ENCODE measurements around the gene CHTF8.
"Not testable (repeated sequence)": the region's sequence is repeated elsewhere in the genome, so short reads cannot be mapped to it uniquely, and the experiment has no call there.

Gene CHTF8

DNA sequence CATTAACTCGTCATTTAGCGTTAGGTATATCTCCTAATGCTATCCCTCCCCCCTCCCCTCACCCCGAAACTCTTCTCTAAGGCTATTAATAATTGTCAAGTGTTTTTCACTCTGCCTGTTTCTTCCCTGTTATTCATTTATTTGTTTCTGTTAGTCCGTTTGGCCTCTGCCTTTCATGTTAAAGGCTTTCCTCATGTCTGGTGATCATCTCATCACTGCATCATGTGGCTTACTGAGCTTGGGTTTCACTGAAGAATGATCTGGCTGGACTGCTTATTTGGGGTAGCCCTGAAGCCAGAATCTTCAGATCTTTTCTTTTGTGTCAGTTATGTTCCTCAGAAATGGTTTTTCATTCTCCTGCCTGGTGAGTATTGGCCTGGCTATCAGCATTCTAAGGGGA lies 9.5 kb upstream of the CHTF8 start:
- Histone ChIP-seq H3K27ac (no peak overlapping the region), H3K4me3 (no peak overlapping the region)

DNA sequence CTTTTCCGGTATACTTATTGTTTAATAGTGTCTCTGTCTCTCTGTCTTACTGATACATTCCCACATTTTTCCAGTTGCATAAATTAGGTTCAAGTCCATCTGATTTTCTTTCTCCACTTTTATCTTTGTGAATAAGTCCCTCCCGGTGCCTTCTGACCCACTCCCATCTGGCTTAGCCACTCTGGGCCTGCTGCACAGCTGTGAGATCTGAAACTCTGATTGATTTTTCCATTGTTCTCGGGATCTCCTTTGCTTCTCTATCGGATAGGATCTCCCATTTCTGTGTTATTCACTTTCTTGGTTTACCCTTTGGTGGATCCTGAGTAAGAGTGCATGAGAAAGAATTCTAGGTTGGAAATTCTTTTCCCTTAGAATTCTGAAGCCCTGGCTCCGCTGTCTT lies 8.6 kb upstream of the CHTF8 start:
- H3K4me3 ChIP-seq, result no peak overlapping the region
- H3K27ac ChIP-seq, result no peak overlapping the region

DNA sequence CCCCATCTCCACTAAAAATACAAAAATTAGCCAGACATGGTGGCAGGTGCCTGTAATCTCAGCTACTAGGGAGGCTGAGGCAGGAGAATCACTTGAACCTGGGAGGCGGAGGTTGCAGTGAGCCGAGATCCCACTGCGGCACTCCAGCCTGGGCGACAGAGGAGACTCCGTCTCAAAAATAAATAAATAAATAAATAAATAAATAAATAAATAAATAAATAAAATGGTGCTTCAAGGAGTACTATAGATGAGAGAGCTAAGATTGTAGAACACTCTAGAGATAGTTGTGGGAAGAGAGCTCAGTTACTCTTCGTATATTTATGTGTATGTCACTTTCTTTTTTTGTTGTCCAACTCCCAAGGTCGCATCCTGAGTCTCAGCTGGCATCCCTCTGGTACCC lies 7.1 kb upstream of the CHTF8 start:
- H3K4me3 ChIP-seq, H3K27ac ChIP-seq: not testable (repeated sequence)

DNA sequence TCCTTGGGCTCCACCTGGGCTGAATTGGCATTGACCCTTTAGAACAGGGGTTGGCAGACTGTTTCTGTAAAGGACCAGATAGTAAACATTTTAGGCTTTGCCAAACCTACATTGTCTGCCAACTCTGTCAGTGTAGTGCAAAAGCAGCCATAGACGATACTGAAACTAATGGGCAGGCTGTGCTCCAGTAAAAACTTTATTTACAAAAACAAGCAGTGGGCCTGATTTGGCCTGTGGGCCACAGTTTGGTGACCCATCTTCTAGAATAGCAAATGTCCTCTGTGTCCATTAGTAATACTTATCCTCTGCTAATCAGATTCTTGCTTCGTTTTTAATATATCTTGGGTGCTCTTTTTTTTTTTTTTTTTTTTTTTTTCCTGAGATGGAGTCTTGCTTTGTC lies 6.2 kb upstream of the CHTF8 start:
- no peak overlapping the region for H3K27ac ChIP-seq
- no peak overlapping the region for H3K4me3 ChIP-seq

DNA sequence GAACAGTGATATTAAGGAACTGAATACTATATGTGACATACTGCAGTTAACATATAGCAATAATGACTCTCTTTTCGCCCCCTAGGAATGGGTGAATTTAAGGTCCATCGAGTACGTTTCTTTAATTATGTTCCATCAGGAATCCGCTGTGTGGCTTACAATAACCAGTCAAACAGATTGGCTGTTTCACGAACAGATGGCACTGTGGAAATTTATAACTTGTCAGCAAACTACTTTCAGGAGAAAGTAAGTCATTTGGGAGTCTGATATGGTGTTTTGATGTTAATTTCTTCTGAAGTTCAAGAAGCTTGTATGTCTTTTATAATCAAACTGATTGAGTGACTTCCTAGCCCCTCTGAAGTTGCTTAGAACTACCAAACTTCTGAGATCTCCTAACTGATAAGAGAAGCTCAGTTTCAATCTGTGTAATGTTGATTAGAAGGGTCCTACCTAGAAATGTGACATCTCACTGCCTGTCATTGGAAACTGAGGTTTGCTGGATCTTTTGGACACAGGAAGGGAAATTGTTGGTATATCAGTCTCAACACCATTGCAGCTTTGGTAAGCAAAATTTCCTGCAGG lies 1.1 kb upstream of the CHTF8 start:
- peak overlapping the region in 12 of 21 experiments; percentile 89 to 98 (median 96) for H3K27ac ChIP-seq
- H3K4me3 ChIP-seq, result peak overlapping the region; percentile 77 to 96 (median 88)

DNA sequence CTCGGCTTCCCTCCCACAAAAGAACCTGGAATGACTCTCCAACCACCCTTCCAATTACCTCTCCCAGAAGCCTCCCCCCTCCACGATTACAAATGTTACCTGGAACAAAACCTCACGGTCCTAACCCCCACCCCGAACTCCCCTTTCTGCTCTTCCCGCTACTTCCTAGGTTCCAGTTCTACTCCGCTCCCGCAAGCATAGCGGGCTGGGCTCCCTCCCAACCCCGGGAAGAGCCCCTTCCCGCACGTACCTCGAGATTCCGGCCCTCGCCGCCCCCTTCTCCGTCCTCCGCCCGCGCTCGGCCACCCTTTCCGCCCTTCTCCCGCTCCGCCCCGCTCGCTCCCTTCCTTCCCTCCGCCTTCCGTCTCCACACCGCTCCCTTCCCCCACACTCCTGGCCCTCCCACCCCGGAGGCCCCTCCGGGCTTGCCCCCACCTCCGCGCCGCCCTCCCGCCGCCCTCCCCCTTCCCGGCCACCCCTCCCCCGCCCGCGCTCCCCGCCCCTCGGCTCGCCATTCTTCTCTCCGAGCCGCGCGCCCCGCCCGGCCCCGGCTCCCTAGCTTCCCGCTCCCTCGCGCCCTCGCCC lies 457 bp downstream of the CHTF8 start:
- Histone ChIP-seq H3K27ac (peak overlapping the region; percentile 85 to 98 (median 96)), H3K4me3 (peak overlapping the region; percentile 77 to 96 (median 88))

DNA sequence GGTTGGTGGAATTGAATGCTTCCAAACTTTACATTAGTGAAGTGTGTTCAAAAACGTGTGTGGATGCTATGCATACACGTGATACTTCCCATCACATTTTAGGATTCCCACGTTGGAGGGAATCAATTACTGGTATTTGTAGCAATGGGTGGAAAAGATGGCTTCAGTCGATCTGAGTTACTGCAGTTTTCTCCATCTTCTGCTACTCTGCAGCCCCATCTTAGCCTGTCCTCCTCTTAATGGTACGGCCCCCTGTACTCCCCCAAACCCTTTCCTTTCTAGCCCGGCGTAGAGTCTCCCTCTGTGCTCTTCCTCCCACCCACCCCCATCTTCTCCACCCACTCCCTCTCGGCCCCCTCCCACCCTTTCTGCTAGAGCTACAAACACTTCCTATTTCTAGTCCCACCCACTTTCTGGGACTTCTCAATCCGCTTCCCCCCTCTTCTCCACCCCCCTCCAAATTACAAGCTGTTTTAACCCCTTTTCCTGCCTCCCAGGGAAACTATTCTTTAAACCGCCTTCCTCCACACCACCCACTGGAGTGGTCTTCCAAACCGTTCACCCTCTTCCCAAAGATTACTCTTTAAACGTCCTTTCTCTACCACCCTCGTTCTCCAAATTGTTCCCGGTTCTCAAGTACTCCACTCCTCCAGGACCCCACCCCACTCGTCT lies 1.1 kb downstream of the CHTF8 start:
- Histone ChIP-seq H3K4me3 (peak overlapping the region; percentile 77 to 96 (median 88)), H3K27ac (peak overlapping the region; percentile 85 to 98 (median 96))

DNA sequence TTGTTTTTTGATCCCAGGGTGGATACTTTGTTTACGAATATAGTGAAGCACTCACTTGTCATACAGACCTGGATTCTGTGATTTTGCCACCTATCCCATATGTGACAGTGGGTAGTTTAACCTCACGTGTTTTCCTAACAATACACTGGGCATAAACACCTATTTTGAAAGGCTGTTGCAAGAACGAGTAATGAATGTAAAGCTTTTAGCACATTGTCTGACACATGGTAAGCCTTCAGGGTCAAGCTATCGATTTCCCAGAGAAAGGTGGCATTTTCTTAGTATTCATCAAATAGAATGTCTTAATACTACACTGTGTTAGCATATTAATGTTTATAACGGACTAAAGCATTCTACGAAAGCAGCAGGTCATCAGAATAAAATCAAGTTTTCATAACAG lies 1.9 kb downstream of the CHTF8 start:
- H3K4me3 ChIP-seq, result no peak overlapping the region

DNA sequence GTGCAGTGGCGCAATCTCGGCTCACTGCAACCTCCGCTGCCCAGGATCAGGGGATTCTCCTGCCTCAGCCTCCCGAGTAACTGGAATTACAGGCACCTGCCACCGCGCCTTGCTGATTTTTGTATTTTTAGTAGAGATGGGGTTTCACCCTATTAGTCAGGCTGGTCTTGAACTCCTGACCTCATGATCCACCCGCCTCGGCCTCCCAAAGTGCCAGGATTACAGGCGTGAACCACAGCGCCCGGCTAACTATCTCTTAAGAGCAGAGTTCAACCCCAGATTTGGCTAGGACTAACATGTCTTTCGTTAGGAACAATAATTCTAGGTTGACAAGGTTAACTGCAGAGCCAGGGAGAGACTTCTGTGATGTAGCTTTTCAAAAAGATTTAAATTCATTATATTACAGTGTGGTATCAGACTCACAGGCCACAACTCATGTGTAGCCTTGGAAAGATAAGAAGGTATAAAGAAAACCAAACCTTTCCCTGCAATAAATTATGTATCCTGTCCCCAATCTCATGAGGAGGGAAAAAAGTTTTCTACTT lies 4.3 kb downstream of the CHTF8 start:
- Histone ChIP-seq H3K27ac (no peak overlapping the region), H3K4me3 (no peak overlapping the region)

More for the DNA sequence above, 1.9 kb downstream of the CHTF8 start:
- peak overlapping the region in 3 of 21 experiments; percentile 39 to 97 (median 89) for H3K27ac ChIP-seq

DNA sequence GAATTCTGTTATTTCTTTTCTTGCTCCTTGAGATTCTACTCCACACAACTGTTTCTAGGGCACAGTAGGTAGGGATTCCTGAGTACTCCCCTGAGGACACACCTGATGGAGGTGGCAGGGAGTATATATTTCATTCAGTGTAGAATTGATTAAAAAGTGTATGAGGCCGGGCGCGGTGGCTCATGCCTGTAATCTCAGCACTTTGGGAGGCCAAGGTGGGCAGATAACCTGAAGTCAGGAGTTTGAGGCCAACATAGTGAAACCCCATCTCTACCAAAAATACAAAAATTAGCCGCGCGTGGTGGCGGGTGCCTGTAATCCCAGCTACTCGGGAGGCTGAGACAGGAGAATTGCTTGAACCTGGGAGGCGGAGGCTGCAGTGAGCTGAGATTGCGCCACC lies 5.6 kb downstream of the CHTF8 start:
- H3K27ac ChIP-seq, H3K4me3 ChIP-seq: not testable (repeated sequence)

DNA sequence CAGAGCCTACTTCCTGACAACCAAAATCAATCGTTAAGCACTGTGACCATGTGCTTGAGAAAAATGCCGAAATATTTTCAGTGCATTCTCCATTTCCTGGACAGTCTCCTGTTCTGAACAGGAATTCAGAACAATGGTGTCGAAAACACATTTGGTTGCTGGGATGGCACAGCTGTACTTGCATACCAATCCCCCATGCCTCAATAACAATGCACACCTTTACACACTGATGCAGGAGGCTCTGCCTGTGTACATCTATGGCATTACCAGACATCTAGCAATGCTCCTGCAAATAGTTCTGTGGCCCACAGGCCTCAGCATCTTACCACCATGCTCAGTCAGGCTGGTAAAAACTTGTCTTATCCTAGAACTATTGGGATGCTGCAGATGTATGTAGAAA lies 6.2 kb downstream of the CHTF8 start:
- H3K27ac ChIP-seq, result no peak overlapping the region
- H3K4me3 ChIP-seq, result no peak overlapping the region

DNA sequence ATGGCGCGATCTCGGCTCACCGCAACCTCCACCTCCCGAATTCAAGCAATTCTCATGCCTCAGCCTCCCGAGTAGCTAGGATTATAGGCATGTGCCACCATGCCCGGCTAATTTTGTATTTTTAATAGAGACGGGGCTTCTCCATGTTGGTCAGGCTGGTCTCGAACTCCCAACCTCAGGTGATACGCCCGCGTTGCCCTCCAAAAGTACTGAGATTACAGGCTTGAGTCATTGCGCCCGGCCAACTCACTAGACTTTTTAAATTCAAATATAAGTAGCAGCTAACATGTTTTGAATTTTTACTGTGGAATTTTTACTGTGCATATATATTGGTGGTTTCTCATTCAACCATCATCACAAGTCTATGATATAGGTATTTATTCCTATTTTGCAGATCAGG lies 7.4 kb downstream of the CHTF8 start:
- not testable (repeated sequence) for H3K4me3 ChIP-seq, H3K27ac ChIP-seq

DNA sequence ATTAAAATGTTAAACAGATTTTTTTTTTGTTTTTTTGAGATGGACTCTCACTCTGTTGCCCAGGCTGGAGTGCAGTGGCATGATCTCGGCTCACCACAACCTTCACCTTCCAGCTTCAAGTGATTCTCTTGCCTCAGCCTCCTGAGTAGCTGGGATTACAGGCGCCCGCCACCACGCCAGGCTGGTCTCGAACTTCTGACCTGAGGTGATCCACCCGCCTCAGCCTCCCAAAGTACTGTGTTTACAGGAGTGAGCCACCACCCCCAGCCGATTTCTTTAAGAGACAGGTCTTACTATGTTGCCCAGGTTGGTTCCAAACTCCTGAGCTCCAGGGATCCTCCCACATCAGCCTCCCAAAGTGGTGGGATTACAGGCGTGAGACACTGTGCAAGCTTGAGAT lies 8.0 kb downstream of the CHTF8 start:
- H3K4me3 ChIP-seq, H3K27ac ChIP-seq: not testable (repeated sequence)

DNA sequence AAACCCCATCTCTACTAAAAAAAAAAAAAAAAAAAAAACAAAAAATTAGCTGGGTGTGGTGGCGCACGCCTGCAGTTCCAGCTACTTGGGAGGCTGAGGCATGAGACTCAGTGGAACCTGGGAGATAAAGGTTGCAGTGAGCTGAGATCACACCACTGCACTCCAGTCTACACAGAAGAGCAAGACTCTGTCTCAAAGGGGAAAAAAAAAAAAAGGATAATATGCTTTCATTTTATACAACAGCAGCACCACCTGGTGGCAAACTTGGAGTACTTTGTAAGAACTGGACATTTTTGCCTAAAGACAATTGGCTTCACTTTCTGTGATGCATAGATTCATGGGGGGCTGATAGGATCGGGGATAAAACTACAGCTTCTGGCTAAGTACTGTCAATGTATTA lies 8.5 kb downstream of the CHTF8 start:
- H3K4me3 ChIP-seq, result no peak overlapping the region

DNA sequence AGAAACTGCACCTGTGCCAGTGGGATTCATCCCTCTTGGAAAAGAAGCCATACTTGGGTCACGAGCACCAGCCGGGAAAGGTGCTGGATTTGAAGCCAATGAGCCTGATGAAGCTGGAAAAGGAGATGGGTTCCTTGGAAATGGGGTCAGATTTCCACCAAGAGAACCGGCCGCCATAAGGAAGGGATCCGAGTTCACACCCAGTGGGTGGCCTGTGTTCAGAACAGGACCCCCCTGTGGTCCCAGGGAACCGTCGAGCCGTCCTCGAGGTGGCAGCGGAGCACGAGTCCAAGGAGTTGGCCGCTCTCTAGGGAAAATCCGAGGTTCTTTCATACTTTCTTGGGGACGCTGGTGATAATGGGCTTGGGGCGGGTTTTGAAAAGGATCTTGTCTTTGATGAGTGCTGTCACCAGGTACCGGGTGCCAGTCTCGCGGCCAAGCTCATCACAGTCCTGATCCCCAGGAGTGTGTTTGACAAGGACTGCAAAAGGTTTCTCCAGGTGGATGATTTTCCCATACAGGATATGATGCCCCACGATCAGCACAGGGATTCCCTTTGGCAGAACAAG lies 12.2 kb downstream of the CHTF8 start:
- Histone ChIP-seq H3K27ac (no peak overlapping the region), H3K4me3 (no peak overlapping the region)

More for the DNA sequence above, 8.5 kb downstream of the CHTF8 start:
- no peak overlapping the region for H3K27ac ChIP-seq

DNA sequence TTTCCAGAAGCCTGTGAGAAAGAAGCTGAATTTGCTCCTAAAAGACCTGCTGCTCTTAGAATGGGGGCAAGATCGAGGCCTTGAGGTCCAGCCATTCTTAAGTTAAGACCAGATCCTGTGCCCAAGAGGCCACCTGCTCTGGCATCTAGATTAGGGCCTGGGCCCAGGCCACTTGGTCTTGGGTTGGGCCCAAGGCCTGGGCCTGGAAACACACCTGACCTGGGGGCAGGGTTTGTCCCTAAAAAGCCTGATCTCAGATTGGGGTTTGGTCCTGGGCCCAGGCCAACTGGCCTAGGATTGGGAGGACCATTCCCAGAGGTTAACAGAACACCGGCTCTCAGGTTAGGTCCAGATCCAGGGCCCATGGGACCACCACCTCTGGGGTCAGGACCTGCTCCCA lies 12.9 kb downstream of the CHTF8 start:
- no peak overlapping the region for H3K27ac ChIP-seq
- H3K4me3 ChIP-seq, result no peak overlapping the region

DNA sequence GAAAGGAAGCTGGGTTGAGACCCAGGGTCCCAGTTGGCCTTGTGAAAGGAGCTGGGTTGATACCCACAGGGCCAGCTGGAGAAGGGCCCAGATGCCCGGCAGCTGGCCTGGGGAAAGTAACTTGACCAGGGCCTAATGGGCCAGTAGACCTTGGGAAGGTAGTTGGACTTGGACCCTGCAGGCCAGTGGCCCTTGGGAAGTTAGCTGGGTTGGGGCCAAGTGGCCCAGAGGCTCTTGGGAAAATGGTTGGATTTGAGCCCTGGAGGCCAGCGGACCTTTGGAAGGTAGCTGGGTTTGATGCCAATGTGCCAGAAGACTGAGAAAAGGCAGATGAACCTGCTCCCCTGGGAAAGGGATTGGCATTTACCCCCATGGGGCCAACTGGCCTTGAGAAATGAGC lies 13.4 kb downstream of the CHTF8 start:
- no peak overlapping the region for H3K4me3 ChIP-seq
- H3K27ac ChIP-seq, result no peak overlapping the region

DNA sequence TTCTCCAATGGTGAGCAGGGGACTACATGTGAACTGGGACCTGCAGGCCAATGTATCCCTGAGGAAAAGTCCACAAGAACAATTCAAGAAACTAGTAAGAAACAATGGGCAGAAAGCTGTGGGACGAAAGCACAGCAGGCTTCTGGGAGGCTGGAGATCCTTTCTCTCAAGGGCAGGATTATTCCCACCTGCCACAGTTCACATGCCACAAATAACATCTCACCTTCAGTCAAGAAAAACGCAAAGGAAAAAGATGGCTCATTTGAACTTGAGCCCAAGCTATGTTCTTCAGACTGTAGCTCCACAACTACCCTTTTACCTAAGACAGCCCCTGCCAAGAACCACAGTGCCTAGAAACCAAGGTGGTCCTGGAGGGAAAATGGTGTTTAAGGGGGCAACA lies 13.9 kb downstream of the CHTF8 start:
- no peak overlapping the region for H3K4me3 ChIP-seq
- H3K27ac ChIP-seq, result no peak overlapping the region

DNA sequence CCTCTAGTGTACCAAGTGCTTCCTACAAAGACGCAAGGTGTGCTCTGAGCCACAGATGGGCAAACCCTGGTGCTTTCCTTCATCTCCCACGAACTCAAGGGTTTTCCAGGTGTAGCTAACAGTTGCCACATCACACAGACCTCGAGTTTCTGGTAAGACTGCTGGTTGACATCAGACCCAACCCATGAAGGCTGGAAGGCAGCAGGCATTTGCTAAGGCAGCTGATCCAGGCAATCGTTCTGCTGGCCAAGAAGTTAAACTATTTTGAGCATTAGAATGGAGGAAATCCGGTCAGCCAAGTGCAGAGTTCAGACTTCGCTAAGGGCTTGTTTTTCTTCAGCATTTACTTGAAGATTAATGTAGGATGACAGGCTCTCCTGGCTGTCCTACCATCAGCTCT lies 15.5 kb downstream of the CHTF8 start:
- no peak overlapping the region for H3K4me3 ChIP-seq
- H3K27ac ChIP-seq, result peak overlapping the region in 1 of 21 experiments; percentile 5

DNA sequence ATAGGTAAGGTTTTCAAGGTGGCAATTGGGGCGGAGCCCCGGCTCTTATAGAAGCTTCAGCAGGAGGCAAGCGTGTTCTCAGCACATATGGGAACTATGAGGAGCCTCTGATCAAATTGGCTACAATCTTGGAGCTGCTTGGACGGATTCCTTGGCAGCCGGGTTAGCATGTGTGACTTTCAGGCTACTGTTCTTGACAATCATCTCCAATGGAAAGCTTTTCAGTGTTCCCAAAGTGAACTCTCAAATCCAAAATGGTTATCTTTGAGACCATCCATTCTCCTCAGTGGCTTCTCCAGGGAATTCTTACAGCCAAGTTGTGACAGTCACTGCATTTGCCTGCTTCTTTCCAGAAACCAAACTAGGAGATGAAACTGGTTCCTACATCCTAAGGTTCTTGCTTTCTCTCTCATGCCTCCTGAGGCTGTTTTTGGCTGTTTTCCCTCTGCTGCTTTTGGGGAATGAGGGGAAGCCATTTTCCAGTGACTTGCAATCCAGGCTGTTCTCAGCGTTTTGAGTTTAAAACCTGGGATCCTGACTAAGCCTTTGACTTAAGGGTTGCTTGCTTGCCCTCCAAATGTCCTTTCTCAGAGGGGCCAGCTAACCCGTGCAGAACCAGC lies 16.0 kb downstream of the CHTF8 start:
- Histone ChIP-seq H3K4me3 (no peak overlapping the region), H3K27ac (peak overlapping the region in 1 of 21 experiments; percentile 5)
